Stimulated activated CD4-positive, alpha-beta T cell treated with anti-CD3 and anti-CD28 coated beads, Interleukin-2, amount 100 ng/mL, for 48 hours (primary cell): ENCODE data around the gene KLHL5.
"Not testable (repeated sequence)": the region's sequence is repeated elsewhere in the genome, so short reads cannot be mapped to it uniquely, and the experiment has no call there.

Experiments
- DNase-seq, 2 donors: peaks; one replicate each; pipeline ENCODE4 v3.0.0-alpha.2; 2020

Gene KLHL5, protein sequence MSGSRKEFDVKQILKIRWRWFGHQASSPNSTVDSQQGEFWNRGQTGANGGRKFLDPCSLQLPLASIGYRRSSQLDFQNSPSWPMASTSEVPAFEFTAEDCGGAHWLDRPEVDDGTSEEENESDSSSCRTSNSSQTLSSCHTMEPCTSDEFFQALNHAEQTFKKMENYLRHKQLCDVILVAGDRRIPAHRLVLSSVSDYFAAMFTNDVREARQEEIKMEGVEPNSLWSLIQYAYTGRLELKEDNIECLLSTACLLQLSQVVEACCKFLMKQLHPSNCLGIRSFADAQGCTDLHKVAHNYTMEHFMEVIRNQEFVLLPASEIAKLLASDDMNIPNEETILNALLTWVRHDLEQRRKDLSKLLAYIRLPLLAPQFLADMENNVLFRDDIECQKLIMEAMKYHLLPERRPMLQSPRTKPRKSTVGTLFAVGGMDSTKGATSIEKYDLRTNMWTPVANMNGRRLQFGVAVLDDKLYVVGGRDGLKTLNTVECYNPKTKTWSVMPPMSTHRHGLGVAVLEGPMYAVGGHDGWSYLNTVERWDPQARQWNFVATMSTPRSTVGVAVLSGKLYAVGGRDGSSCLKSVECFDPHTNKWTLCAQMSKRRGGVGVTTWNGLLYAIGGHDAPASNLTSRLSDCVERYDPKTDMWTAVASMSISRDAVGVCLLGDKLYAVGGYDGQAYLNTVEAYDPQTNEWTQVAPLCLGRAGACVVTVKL

DNA sequence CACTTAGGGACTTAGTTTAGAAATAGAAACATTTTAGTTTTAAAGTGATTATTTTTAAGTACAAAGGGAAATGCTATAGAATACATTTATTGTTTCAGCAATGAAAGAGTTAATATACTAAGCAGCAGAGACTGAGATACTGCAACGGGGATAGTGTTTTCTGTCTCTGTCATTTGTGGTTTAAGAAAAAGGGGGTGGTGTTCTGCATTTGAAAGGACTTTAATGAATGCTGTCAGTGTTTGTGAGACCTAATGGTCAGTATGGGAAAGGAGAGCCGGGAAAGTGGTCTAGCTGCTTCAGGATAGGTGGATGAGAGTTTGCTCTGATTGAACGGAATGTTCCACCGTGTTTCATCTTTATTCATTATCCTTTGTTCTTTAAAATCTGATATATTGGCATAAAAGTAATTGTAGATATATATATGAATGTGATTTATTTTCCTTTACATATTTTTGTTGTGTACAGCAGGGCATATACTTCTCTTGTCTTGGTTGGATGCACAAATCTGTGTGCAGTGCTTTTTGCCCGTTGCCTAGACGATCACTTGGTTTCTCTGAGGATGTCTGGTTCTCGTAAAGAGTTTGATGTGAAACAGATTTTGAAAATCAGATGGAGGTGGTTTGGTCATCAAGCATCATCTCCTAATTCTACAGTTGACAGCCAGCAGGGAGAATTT, at the start of gene KLHL5:
Gene KLHL5 (plus strand): TSS at position 139 of the 676 bp plus-strand sequence. CDS start 421 bp downstream, at position 560.
- no peak for DNase-seq

DNA sequence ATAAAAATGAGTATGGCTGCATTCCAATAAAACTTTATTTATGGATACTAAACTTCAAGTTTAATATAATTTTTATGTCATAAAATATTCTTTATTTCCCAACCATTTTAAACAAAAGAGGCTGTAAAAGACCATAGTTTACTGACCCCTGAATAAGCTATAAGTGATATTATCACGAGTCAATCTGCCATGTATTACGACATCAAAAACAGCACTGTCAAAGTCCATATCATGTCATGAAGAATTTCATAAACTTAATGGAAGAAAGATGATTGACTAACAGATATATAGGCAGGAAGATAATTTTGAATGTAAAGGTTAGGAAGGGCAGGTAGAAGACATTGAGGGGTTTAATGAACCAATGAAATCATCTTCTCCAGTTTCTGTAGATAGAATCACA, 48.0 kb upstream of the KLHL5 start:
- DNase-seq = no peak

DNA sequence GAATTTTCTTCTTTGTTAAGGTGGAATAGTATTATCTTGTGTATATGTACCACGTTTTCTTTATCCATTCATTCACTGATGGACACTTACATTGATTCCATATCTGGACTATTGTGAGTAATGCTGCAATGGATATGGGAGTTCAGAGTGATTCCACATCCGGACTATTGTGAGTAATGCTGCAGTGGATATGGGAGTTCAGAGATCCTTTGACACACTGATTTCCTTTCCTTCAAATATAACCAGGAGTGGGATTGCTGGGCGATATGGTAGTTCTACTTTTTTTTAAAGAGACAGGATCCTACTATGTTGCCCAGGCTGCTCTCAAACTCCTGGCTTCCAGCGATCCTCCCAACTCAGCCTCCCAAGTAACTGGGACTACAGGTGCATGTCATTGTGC, 41.9 kb upstream of the KLHL5 start:
- DNase-seq = no peak

DNA sequence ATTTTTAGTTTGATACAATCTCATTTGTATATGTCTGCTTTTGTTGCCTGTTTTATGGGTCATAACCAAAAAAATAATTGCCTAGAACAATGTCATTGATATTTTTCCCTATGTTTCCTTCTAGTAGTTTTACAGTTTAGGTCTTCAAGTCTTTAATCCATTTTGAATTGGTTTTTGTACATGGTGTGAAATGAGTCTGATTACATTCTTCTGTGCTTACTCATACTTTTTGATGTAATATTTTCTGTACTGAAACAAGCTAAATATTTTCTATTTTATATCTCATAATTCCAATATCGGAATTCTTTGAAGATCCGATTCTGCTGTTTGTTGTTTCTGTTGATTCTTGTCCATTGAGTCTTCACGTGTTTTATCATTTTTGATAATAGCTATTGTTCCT, 40.4 kb upstream of the KLHL5 start:
- DNase-seq = no peak

- DNase-seq = no peak
Measured at GRCh38 chr4:39022241-39022640, 39.8 kb upstream of the KLHL5 start.

DNA sequence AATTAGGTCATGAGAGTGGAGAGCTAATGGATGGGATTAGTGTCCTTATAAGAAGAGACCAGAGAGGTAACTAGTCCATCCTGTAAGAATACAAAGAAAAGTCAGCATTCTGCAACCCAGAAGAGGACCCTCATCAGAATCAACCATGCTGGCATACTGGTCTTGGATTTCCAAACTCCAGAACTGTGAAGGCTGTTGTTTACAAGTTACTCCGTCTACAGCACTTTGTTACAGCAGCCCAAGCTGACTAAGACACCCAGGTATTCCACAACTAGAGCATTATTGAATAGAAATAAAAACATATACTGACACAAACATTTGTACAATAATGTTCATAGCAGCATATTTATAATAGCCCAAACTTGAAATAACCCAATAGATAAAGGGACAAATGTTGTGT, 39.0 kb upstream of the KLHL5 start:
- no peak for DNase-seq

DNA sequence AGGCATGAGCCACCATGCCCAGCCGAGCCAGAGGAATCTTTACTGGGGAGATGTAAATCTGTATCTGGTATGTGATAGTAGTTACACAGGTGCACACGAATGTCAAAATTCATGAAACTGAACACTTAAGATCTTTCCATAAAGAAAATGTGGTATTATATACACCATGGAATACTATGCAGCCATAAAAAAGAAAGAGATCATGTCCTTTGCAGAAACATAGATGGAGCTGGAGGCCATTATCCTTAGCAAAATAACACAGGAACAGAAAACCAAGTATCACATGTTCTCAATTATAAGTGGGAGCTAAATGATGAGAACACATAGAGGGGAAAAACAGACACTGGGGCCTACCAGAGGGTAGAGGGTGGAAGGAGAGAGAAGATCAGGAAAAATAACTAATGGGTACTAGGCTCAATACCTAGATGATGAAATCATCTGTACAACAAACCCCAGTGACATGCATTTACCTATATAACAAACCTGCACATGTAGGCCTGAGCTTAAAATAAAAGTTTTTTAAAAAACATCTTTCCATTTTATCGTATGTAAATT, 37.6 kb upstream of the KLHL5 start:
- DNase-seq = no peak

DNA sequence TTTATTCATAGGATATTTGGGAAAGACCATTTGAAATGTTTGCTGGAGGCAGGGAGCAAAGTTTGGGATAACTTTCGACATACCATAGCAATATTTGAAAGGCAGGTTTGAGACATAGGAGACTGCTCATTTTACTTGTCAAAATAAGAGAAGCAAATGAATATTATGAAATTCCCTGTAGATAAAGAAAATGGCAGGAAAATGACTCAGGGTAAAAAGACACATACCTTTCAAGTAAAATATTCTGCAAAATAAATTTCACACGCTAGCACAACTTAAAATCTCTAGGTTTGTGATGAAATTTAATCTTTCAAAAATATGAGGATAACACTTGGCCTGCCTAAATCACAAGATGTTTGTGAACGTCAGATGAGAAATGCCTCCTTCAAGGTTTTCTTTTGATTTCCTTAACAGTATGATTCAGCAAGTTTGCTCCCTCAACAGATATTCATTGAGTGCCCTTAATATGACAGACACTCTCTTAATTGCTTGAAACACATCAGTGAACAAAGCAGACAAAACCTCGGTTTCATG, 36.4 kb upstream of the KLHL5 start:
- no peak for DNase-seq

DNA sequence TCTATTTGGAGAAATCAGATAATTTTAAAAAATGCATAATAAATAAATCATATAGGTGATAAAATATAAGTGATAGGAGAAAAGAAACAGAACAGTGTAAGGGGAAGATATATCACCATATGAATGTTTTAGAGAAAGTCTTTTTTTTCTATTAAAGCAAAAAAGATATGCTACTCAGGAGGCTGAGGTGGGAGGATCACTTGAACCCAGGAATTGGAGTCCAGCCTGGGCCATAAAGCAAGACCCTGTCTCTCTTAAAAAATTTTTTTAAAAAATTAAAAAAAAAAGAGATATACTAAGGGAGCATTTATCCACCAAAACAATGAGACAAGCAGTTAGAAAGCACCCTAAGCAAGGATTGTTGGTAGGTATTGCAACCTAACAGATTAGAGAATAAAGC, 35.9 kb upstream of the KLHL5 start:
- no peak for DNase-seq

- DNase-seq = no peak
Measured at GRCh38 chr4:39029752-39030694, 32.0 kb upstream of the KLHL5 start.

- DNase-seq = no peak
Measured at GRCh38 chr4:39030725-39031124, 31.3 kb upstream of the KLHL5 start.

DNA sequence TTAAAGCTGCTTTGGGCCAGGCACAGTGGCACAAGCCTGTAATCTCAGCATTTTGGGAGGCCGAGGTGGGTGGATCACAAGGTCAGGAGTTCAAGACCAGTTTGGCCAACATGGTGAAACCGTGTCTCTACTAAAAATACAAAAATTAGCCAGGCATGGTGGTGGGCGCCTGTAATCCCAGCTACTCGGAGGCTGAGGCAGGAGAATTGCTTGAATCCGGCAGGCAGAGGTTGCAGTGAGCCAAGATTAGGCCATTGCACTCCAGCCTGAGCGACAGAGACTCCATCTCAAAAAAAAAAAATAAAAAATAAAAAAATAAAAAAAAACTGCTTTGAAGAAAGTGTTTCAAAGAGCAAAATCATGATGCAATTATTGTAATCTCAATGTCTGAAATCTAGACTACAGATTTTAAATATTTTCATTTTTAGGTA, 30.4 kb upstream of the KLHL5 start:
- not testable (repeated sequence) for DNase-seq

GRCh38 chr4:39032218-39033085, 29.6 kb upstream of the KLHL5 start, which contains the start of gene TMEM156:
Gene TMEM156, minus strand, starts transcription at chr4:39032409. Its CDS starts 96 bp downstream, at chr4:39032313.
- DNase-seq = peak in 1 of 2 donors; percentile 21

- no peak for DNase-seq
Measured at GRCh38 chr4:39036172-39036571, 25.9 kb upstream of the KLHL5 start.

- DNase-seq = no peak
Measured at GRCh38 chr4:39037491-39037825, 24.6 kb upstream of the KLHL5 start.

DNA sequence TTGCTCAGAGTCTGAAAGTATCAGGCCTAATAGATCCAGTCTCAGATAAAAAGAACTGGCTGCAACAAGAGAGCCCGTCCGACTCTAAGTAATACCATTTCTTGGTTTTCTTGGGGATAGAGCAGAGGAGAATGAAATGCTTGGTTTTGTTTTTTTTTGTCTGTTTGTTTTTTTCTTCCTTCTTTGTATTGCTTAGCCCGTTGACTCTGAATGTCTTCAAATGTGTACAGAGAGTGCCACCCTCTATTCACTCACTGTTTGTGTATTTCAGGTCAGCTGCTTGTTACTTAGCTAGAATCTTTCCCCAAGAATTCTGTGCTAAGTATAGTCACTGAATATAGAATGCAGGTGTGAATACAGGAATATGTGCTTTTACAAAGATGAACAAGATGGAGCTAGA, 24.1 kb upstream of the KLHL5 start:
- DNase-seq = no peak

GRCh38 chr4:39039108-39039507, 22.9 kb upstream of the KLHL5 start:
- no peak for DNase-seq

GRCh38 chr4:39042366-39042765, 19.7 kb upstream of the KLHL5 start:
- DNase-seq = no peak

DNA sequence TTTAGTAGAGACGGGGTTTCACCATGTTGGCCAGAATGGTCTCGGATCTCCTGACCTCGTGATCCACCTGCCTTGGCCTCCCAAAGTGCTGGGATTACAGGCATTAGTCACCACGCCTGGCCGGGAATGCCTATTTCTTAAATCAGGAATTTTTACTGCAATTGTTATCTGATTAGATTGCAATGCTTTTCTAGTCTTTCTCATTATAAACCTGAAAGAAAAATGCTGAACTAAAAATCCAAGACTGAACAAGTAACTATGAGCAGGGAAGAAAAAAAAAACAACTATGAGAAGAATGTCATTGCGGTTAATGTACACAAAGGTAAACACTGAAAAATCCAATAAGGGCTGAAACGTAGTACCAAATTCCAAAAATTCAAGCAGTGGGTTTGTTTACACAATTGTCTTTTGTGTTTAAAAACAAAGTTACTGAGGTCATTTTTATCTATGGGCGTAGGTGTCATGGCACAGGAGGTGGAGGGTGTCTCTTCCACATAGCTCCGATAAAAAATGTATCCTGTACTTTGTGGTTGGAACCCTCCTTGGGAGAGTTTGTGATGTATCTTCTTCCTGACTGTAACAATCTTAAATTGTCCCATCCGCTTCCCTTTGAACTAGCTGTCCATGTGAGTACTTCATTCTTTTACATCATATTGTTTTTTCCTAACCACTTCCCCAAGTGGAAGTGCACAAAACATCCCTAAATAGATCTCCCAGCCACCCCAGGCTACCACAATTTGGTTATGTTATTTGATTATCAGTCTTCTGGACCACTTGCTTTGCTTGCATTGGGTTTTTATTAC, 18.8 kb upstream of the KLHL5 start:
- DNase-seq = no peak

- no peak for DNase-seq
Measured at GRCh38 chr4:39043861-39044363, 18.1 kb upstream of the KLHL5 start.
